GM12891 (cell line): ENCODE measurements around the gene HMGA1.

Experiments
- POLR2A ChIP-seq: IDR thresholded peaks from 2 replicates; pipeline ENCODE4 v1.6.1; 2011; ENCODE audit warnings: low read depth, low read length, control low read depth
- POLR2AphosphoS5 ChIP-seq: IDR thresholded peaks from 2 replicates; pipeline ENCODE4 v1.6.1; 2011; ENCODE audit warnings: low read depth, low read length, control low read depth
- POU2F2 ChIP-seq: IDR thresholded peaks from 2 replicates; pipeline ENCODE4 v1.6.1; 2011; ENCODE audit warnings: low read depth, mild to moderate bottlenecking, control low read depth, low read length, moderate library complexity

DNA sequence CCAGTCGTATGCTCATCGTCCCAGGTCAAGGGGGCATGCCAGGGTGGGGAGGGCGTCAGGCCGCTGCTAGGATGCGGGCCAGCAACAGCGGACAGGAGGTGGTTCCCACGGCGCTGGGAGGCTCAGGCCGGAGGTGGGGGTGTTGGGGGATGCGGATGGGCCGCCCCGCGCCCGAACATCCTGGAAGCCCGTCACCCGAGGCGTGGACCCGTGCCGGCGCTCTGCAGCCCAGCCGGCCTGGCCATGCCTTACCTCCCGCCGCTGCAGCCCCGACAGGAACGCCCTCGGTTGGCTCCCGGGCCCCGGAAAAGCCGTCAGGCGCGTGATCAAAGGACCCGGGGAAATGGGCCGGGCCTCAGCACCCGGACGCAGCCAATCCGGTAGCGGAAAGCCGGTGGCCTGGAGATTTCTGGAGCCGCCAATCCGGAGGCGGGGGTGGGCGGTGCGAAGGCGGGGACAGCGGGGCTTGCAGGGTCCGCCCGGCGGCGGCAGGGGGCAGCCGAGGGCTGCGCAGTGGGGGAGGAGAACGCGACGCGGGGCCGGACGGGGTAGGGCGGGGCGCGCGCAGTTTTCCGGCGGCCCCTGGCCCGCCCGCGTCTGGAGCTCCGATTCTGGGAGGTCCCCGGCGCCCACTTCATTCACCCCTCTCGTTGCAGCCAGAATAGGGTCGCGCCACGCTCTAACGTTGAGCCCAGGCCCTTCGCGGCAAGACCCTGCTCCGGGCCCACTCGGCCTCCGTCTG lies 12.2 kb downstream of the HMGA1 start, which contains the start of gene SMIM29:
- TF ChIP-seq POU2F2 (no peak; the same call in 1 of the 2 replicates), POLR2A (no peak), POLR2AphosphoS5 (no peak)
